GM10847 (cell line): Measurements from ENCODE around the gene SIRT2.

Experiments
- POLR2A ChIP-seq: IDR thresholded peaks from 2 replicates; pipeline ENCODE4 v1.6.1; 2011; ENCODE audit not compliant: insufficient read length; ENCODE audit errors: extremely low read depth

Gene SIRT2

GRCh38 chr19:38834590-38834989, 64.8 kb downstream of the SIRT2 start:
- no peak for TF ChIP-seq POLR2A

DNA sequence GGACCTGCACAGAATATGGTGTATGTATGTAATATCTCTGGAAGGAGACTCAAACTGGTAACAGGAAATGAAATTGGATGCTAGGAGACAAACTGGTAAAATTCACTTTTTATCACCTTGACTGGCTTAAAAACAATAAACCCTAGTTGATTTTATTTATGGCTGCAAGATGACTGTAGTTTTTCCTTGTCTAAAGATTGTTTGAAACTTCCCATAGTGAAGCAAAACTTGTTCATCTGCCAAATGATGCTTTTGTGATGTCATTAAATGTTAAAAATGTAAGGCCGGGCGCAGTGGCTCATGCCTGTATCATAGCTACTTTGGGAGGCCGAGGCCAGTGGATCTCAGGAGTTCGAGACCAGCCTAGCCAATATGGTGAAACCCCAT, 65.3 kb downstream of the SIRT2 start:
- TF ChIP-seq POLR2A = no peak

GRCh38 chr19:38833092-38833425, 66.4 kb downstream of the SIRT2 start:
- no peak for TF ChIP-seq POLR2A

DNA sequence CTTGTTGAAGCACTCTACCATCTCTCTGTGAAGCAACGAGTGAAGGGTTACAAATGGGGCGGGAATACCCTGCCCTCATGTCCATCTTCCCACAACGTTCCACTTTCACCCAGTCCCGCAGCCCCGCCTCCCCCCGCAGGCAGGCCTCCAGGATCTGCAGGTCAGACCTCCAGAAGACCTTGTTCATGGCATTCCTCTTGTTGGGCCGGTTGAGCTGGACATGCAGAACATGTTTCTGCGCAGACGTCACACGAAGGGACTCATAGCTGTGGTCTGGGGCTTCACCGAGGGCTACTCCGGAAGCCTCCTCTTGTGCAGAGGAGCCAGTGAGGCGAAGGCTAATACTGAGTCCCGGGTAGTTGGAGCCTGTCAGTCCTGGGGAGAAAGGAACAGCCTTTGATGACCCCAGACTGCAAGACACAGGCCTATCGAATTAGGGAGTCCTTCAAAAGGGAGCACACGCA, 68.2 kb downstream of the SIRT2 start:
- no peak for TF ChIP-seq POLR2A

GRCh38 chr19:38830039-38830733, 69.2 kb downstream of the SIRT2 start:
- no peak for TF ChIP-seq POLR2A
